ENCODE measurements around the gene TOP1. TPM values are rescaled to one million over a fixed set of nuclear protein-coding genes. Genes with fewer than 3 reads are reported as not detected.

TOP1 gene
- total RNA-seq, 1 donor, result 12.0 TPM

- no peak for DNase-seq (ENCODE audit: low read depth)
- no peak overlapping the region for H3K4me3 ChIP-seq (ENCODE audit: low read depth, low read length)
- no peak for TF ChIP-seq CTCF (IDR thresholded peaks at IDR 0.05; ENCODE audit: insufficient read depth, low read length)
Observed at GRCh38 chr20:41076776-41077175, 48.2 kb downstream of the TOP1 start.

DNA sequence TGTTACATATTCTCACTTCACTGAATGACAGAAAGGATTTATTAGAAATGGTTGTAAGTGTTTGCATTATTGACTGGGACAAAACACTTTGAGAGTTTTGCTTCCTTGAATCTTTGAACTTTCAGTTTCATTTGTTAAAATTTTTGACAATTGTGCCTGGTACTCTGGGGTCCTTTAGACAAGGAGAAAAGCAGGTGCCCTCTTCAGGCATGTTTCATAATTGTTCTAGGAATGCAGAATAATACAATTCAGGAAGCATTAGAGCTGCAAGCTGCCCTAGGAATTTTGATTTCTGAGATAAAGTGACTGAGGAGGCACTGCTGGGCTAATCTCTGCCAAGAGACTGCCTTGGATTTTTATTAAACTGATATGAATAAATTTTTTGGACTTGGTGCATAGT, 49.7 kb downstream of the TOP1 start:
- DNase-seq (ENCODE audit: low read depth), result peak; percentile 86
- H3K4me3 ChIP-seq (ENCODE audit: low read depth, low read length), result no peak overlapping the region

GRCh38 chr20:41079066-41079465, 50.4 kb downstream of the TOP1 start:
- no peak overlapping the region for H3K4me3 ChIP-seq (ENCODE audit: low read depth, low read length)
- no peak for DNase-seq (ENCODE audit: low read depth)
- TF ChIP-seq CTCF (IDR thresholded peaks at IDR 0.05; ENCODE audit: insufficient read depth, low read length), result no peak

More for the DNA sequence above, 49.7 kb downstream of the TOP1 start:
- TF ChIP-seq CTCF (IDR thresholded peaks at IDR 0.05; ENCODE audit: insufficient read depth, low read length), result peak; percentile 62

DNA sequence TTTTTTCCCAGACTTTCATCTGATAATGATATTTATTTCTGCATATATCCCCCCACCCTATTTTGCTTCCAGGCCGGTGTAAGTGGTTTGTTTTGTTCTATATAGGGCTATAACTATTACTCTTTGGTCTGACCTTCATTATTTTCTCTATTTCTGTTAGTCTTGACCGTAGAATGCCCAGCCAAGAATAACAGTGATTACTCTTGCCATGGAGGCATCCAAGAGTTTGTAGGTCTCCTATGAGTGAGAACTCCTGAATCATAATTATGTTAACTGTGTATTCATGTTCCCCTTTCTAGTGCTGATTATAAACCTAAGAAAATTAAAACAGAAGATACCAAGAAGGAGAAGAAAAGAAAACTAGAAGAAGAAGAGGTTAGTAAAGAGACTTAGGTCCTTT, 52.2 kb downstream of the TOP1 start:
- peak; percentile 51 for DNase-seq (ENCODE audit: low read depth)
- TF ChIP-seq CTCF (IDR thresholded peaks at IDR 0.05; ENCODE audit: insufficient read depth, low read length), result no peak
- H3K4me3 ChIP-seq (ENCODE audit: low read depth, low read length), result no peak overlapping the region

DNA sequence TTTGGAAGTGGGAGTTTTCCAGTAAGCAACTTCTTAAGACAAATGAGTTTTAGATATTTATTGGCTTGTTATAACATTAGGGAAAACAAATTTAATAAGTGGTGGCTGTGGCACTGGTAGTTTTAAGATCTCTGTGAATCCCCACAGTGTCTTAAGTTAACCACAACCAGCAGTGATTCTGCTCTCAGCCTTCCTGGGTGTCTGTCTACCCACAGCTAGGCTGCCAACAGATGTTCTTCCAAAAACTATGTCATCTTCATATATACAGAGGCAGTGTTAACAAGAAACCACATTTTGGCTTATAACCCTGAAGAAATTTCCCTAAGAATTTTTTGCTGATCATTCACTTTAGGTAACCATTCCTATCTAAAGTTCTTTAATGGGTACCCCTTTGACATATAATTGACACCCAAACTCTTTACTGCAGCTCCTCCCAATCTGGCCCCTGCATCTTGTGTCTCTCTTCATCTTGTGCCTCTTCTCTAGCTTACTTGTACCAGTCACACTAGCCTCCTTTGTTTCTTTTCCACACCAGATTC, 52.7 kb downstream of the TOP1 start:
- H3K4me3 ChIP-seq (ENCODE audit: low read depth, low read length), result no peak overlapping the region
- no peak for DNase-seq (ENCODE audit: low read depth)
- TF ChIP-seq CTCF (IDR thresholded peaks at IDR 0.05; ENCODE audit: insufficient read depth, low read length), result no peak

- H3K4me3 ChIP-seq (ENCODE audit: low read depth, low read length), result no peak overlapping the region
- TF ChIP-seq CTCF (IDR thresholded peaks at IDR 0.05; ENCODE audit: insufficient read depth, low read length), result no peak
- DNase-seq (ENCODE audit: low read depth), result no peak
Observed at GRCh38 chr20:41082306-41082705, 53.7 kb downstream of the TOP1 start.

DNA sequence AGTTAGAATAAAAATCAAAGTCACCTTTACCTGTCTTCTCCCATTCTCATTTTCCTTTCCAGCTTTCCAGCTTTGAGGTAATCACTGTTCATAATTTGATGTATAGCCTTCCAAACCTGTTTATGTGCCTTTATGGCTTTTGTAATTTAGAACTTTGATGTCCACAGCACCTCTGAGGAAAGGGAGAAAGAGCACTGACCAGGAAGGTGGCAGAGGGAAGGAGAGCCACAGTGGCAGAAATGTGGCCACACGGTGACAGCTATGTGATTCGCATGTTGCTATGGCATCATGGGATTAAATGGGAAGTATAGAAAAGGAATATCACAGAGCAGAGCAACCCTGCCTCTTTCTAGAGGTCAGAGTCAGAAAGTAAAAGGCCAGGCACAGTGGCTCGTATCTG, 57.0 kb downstream of the TOP1 start:
- no peak overlapping the region for H3K4me3 ChIP-seq (ENCODE audit: low read depth, low read length)
- no peak for TF ChIP-seq CTCF (IDR thresholded peaks at IDR 0.05; ENCODE audit: insufficient read depth, low read length)
- DNase-seq (ENCODE audit: low read depth), result no peak

All from fibroblast of the aortic adventitia (primary cell).